Neutrophil (primary cell): ENCODE data around the gene PDZD8.
"Not testable (repeated sequence)": the region's sequence is repeated elsewhere in the genome, so short reads cannot be mapped to it uniquely, and the experiment has no call there.

Source experiments
- H3K27ac ChIP-seq: fragments of 200-600 bp; sonication (generic); 2 replicates; pipeline ENCODE4 v1.5.1; 2016; ENCODE audit warnings: mild to moderate bottlenecking, moderate library complexity
- H3K27me3 ChIP-seq: fragments of 200-600 bp; sonication (generic); 2 replicates; pipeline ENCODE4 v1.6.0; 2016; ENCODE audit warnings: mild to moderate bottlenecking
- H3K36me3 ChIP-seq: fragments of 200-600 bp; sonication (generic); 2 replicates; pipeline ENCODE4 v1.5.1; 2017
- H3K4me1 ChIP-seq, 2 experiments: fragments of 200-600 bp in 1 of 2; sonication (generic) in 1 of 2; 1 replicate in 1 of 2; 2 replicates in 1 of 2; pipeline versions ENCODE4 v1.5.1 to v1.6.1; 2013 to 2016; ENCODE audit warnings: low read depth in 1 of 2, low read length in 1 of 2, mild to moderate bottlenecking in 1 of 2, moderate library complexity in 1 of 2; ENCODE audit not compliant: control insufficient read depth in 1 of 2, insufficient read depth in 1 of 2
- H3K4me3 ChIP-seq, 2 experiments: fragments of 200-600 bp in 1 of 2; sonication (generic) in 1 of 2; 1 replicate in 1 of 2; 2 replicates in 1 of 2; pipeline ENCODE4 v1.5.1; 2013 to 2016; ENCODE audit warnings: low read depth in 1 of 2, low read length in 1 of 2, mild to moderate bottlenecking in 1 of 2, moderate library complexity in 1 of 2
- H3K9me3 ChIP-seq: fragments of 200-600 bp; sonication (generic); 2 replicates; pipeline ENCODE4 v1.5.1; 2016
- TF ChIP-seq, protein P1 (sequence below): fragments of 200-600 bp; sonication (generic); IDR thresholded peaks from 2 replicates; pipeline ENCODE4 v1.5.1; 2016; ENCODE audit warnings: antibody characterized with exemption

Gene PDZD8

DNA sequence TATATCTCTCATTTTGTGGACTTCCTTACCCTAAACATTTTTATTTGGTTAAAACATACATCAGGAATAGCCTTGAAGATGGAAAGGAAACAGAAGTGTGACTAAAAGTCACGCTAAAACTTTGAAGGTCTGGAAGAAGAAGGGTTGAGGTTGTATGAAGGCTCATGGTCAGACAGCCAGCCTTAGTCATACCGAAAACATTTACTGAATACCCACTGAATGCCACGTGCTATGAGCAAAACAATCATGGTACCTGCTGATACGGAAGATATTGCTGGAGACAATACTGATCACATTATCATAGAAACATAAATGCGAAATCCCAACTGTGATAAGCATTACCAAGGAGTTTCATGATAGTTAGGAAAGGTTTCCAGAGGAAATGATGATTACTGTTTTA, 64.0 kb downstream of the PDZD8 start:
- H3K4me3 ChIP-seq: no peak overlapping the region
- H3K9me3 ChIP-seq: no peaks in the 10 kb centered on the region
- no peaks in the 10 kb centered on the region for H3K27me3 ChIP-seq
- TF ChIP-seq, protein P1, sequence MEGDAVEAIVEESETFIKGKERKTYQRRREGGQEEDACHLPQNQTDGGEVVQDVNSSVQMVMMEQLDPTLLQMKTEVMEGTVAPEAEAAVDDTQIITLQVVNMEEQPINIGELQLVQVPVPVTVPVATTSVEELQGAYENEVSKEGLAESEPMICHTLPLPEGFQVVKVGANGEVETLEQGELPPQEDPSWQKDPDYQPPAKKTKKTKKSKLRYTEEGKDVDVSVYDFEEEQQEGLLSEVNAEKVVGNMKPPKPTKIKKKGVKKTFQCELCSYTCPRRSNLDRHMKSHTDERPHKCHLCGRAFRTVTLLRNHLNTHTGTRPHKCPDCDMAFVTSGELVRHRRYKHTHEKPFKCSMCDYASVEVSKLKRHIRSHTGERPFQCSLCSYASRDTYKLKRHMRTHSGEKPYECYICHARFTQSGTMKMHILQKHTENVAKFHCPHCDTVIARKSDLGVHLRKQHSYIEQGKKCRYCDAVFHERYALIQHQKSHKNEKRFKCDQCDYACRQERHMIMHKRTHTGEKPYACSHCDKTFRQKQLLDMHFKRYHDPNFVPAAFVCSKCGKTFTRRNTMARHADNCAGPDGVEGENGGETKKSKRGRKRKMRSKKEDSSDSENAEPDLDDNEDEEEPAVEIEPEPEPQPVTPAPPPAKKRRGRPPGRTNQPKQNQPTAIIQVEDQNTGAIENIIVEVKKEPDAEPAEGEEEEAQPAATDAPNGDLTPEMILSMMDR: no peak
- H3K4me1 ChIP-seq: peaks cover 0 to 6% of the 10 kb centered on the region in 2 experiments
- H3K36me3 ChIP-seq: peaks cover 11% of the 10 kb centered on the region
- H3K27ac ChIP-seq: no peak overlapping the region

- H3K4me1 ChIP-seq: peaks cover 0 to 6% of the 10 kb centered on the region in 2 experiments
- no peaks in the 10 kb centered on the region for H3K27me3 ChIP-seq
- no peaks in the 10 kb centered on the region for H3K9me3 ChIP-seq
- no peak overlapping the region for H3K4me3 ChIP-seq
- TF ChIP-seq, protein P1: no peak
- H3K36me3 ChIP-seq: peaks cover 4% of the 10 kb centered on the region
- H3K27ac ChIP-seq: no peak overlapping the region
Observed at GRCh38 chr10:117306674-117307073, 68.6 kb downstream of the PDZD8 start.

- not testable (repeated sequence) for H3K36me3 ChIP-seq, H3K4me3 ChIP-seq, H3K27me3 ChIP-seq, H3K9me3 ChIP-seq, H3K4me1 ChIP-seq
- H3K27ac ChIP-seq: peak overlapping the region; percentile 36
Observed at GRCh38 chr10:117303451-117303850, 71.8 kb downstream of the PDZD8 start.

- no peaks in the 10 kb centered on the region for H3K9me3 ChIP-seq
- TF ChIP-seq, protein P1: no peak
- no peaks in the 10 kb centered on the region for H3K4me1 ChIP-seq
- no peaks in the 10 kb centered on the region for H3K36me3 ChIP-seq
- H3K4me3 ChIP-seq: no peak overlapping the region
- no peaks in the 10 kb centered on the region for H3K27me3 ChIP-seq
- peak overlapping the region; percentile 21 for H3K27ac ChIP-seq
Observed at GRCh38 chr10:117300671-117301070, 74.6 kb downstream of the PDZD8 start.

- H3K27me3 ChIP-seq: no peaks in the 10 kb centered on the region
- no peaks in the 10 kb centered on the region for H3K9me3 ChIP-seq
- peaks cover 0 to 5% of the 10 kb centered on the region in 2 experiments for H3K4me1 ChIP-seq
- no peak overlapping the region for H3K27ac ChIP-seq
- TF ChIP-seq, protein P1: no peak
- H3K4me3 ChIP-seq: no peak overlapping the region
- H3K36me3 ChIP-seq: no peaks in the 10 kb centered on the region
Observed at GRCh38 chr10:117299435-117299834, 75.8 kb downstream of the PDZD8 start.

DNA sequence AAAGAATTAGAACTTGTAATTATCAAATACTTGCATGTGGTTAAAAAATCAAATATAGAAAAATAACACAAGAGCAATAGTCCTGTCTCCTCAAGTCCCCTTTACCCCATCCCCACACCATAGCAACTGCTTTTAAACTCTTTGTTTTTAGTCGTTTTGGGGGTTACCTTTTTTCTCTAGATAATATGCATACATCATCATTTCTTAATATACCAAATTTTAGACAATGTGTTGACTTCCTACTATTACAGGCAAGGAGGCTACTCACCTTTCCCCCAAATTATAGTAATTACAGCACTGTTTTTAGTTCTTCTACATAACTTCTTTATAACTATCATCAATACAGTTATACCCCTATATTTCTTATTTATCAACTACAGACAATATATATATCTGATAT, 77.0 kb downstream of the PDZD8 start:
- Histone ChIP-seq H3K4me3 (no peak overlapping the region), H3K27me3 (no peaks in the 10 kb centered on the region), H3K36me3 (no peaks in the 10 kb centered on the region), H3K4me1 (peaks cover 5 to 18% of the 10 kb centered on the region in 2 experiments), H3K9me3 (no peaks in the 10 kb centered on the region), H3K27ac (no peak overlapping the region)
- TF ChIP-seq, protein P1: no peak
